Dermis microvascular lymphatic vessel endothelial cell (primary cell): ENCODE data around the gene TMC3. TPM values are rescaled to one million over a fixed set of nuclear protein-coding genes. Genes with fewer than 3 reads are reported as not detected.

Source experiments
- DNase-seq, 2 donors: peaks; one replicate each; pipeline versions ENCODE4 v3.0.0 to v3.0.0-alpha.2; 2010; ENCODE audit warnings: low read depth in 2 of 2
- total RNA-seq: library from RNA; depleted of rRNA; stranded (reverse); fragments of >200 nt; gene quantifications from 2 replicates; pipeline ENCODE4 v1.2.1, GENCODE V29; 2014

Gene TMC3
- total RNA-seq, 1 donor from 2014 or later: not detected

GRCh38 chr15:81323559-81323943 is 50.5 kb downstream of the TMC3 start:
- no peak for DNase-seq

GRCh38 chr15:81322676-81323253 is 51.2 kb downstream of the TMC3 start:
- DNase-seq: no peak

DNA sequence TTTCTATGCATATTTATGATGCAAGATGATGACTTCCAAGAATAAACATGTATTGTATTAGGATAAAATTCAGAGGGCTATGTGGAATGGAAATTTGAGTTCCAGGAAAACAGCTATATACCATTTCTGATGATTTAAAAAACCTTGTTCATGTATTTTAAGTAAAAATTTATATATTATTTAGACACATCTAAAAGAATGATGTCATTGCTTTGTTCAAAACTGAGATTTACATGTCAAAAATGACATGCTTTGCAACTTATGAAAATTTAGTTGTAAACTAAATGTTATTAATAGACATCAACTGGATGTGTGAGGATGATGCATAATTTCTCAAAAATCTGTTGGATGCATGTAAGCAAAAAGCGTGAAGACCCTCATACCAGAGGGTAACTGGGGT is 52.3 kb downstream of the TMC3 start:
- DNase-seq: no peak

DNA sequence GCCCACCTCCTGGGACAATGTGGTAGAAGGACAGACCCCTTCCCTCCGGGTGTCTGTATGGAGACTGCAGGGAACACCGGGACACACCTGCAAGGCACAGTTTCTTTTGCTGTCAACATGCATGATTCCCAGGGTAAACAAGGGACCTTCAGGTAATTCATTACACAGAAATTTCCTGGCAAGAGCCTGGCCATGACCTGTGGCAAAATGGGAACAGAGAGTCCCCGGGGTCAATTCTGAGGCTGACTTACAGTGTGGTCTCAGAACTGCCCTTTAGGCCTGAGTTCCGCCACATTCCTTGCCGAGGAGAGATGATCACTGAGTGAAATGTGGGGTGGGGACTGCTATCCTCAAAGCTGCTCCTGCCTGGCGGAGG is 56.4 kb downstream of the TMC3 start:
- no peak for DNase-seq

DNA sequence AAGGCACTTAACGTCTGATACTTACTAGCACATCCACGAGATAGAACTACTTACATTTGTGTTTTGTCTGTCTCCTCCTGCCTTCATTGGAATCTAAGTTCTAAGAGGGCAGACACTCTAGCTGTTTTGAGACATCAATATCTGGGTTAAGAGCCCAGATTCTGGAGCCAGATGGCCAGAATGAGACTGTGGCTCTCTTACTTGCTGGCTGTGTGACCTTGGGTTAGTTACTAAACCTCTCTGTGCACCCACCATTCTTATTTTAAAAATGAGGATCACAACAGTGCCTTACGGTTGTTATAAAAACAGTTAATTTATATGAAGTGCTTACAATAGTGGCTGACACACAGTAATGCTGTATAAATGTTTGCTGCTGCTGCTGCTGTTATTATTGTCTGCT is 57.7 kb downstream of the TMC3 start:
- no peak for DNase-seq

GRCh38 chr15:81315452-81316175 is 58.4 kb downstream of the TMC3 start:
- no peak for DNase-seq

DNA sequence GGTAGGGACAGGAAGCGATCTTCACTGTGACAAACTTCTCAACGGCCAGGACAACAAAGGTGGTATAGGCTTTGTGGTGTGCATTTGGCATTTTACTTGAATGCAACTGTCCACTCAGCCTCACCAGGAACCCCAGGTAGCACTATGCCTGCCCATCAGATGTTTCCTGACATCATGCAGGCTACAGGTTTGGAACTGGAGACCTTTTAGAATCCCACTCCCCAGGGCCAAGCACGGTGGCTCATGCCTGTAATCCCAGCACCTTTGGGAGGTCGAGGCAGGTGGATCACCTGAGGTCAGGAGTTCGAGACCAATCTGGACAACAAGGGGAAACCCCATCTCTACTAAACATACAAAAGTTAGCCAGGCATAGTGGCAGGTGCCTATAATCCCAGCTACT is 59.6 kb downstream of the TMC3 start:
- no peak for DNase-seq

DNA sequence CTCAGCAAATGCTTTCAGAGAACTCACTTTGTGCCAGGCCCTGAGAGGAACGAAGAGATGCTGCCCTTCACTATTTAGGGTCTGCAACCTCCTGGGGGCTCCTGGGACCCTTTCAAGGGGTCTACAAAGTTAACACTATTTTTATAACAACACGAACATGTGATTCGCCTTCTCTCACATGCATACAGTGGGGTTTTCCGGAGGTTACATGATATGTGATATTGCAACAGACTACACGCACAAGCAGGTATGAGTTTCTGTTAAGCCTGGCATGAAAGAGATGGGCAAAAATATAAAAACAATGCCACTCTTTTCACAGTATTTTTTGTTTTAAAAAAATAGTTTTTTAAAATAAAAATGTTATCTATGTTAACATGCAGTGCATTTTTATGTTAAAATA is 60.3 kb downstream of the TMC3 start:
- no peak for DNase-seq

DNA sequence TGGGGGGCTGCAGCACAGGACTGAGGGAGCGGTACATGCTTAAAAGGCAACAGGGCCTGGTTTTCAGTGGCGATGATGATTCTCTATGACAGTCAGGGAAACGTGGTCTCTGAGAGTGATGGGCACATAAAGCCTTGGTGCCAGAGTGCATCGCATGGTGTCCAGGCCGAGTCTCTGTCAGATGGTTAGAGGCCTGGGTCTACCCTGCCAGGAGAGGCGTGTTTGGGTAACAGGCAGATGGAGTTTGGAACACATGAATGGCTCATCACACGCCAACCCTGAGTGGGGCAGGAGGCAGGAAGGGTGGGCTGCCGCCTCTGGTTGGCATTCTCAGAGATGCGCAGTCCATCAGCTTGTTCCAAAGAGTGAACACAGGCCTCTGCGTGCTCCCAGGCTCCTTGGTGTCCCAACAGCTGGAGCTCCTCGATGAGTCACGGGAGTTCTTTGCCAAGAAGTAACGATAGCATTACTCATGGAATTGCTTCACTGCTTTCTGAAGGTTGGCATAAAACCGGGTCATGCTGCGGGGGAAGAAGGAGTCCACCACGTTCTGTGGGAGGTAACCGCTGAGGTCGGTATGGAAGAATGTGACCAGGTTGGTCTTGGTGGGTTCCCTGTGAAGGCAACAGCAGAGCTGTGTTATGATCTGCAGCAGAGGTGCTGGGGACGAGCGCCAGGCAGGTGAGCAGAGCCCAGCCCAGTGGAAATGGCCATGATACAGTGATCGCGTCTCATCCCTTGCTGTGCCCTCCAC is 61.0 kb downstream of the TMC3 start:
- DNase-seq: peak in 1 of 2 donors; percentile 59

- no peak for DNase-seq
Measured at GRCh38 chr15:81311752-81312464, 62.1 kb downstream of the TMC3 start.

DNA sequence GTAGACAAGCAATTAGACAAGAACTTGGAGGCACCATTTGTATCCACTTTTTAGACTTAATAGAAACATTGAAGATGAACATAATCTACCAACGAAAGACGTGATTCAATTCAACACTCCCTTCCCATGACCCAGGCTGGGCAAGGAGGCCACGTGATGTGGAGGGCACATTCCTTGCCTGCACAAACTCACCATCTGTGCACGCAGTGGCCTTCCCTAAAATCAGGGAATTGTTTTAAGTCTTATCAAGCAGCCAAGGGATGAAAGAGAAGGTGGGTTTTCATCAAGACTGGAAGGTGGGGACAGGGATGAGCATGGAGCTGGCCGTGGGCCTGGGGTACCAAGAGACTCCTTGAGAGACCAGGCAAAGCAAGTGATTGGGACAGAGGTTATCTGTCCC is 63.5 kb downstream of the TMC3 start:
- DNase-seq: no peak

DNA sequence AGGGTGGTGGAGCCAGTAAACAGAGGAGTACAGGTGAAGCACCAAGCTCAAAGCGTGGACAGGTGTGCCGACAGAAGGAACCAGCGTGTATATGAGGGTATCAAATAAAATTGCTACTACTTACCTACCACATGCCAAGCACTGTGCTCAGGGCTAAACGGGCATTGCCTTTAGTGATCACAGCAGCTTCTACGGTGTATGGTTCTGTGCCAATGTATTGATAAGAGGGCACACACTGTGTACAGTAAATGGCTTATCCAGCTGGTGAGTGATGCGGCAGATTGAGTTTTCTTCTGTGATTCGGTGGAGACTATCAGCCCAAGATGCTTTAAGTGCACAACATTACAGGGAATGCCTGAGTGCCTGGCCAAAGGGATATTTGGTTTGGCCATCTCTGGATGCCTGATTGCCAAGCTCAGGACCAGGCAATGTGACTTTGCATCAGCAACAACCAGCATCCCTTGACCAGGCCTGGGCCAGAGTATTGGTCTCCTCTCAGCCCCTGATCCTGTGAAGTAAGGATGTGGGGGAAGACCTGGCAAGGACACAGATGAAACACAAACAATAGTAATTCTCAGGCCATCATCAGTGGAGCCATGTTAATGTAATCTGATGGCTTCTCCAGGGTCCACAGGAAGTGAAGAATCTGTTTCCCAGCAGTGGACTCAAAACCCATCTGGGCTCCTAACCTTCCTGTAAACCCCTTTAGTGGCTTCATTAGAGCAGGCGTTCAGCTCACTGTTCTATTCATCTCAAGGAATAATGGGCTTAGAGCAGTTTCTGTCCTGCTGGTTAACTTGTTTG is 64.2 kb downstream of the TMC3 start:
- no peak for DNase-seq

- no peak for DNase-seq
Measured at GRCh38 chr15:81308260-81308659, 65.8 kb downstream of the TMC3 start.

DNA sequence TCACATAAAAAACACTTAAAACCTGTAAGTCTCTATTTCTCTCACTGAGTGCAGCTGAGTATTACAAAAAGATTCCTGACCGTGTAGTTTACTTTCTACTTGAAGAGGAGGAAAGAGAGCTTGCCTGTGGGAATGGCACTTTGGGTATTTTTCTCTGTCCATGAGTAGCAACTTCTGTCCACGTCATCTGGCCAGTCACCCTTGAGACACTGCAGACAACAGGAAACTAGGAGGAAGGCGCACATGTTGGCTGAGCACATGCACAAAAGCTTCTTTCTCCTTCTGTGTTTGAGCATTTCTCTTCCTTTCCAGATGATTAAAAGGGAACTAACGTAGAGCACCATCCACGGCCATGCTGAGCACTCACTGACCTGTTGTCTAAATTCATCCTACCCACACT is 69.8 kb downstream of the TMC3 start:
- DNase-seq: peak in 1 of 2 donors; percentile 23

DNA sequence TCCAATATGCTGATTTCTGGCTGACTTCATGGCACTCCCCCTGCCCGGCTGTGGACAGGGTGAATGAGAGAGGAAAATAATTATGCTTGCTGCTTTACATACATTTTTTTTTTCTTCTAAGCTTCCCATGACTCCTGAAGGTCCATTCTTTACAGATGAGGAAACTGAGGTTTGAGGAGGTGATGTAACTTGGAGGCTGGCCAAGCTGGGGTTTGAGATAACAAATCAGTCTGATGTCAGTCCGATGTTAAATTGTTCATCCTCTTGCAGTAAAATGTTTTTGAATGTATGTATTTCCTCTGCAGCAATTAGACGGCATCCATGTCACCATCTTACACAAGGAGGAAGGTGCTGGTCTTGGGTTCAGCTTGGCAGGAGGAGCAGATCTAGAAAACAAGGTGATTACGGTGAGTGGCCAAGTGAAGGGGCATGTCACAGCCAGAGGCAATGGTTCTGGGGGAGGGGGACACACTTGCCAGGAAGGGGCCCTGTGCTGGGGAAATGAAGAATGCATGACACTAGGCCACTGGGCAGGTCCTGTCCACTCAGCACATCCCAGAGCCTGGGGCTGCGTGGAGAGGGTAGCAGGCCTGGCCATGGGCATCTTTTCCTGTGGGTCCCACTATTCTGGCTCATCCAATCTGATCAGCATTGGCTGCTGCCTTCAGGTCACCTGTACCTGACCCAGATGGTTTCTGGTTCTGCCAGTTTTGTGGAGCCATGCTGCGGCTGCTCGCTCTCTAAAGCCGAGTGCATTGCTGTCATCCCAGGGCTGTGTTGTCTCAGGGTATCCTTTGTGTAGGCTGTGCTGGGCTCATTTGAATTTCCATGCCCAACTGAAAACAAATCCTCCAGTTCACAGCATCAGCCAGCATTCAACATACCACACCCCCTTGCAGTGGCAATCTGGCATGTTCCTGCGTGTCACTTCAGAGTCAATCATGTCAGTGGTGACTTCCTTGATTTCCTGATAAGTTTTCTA is 70.5 kb downstream of the TMC3 start:
- DNase-seq: no peak

- no peak for DNase-seq
Measured at GRCh38 chr15:81302701-81303109, 71.3 kb downstream of the TMC3 start.

DNA sequence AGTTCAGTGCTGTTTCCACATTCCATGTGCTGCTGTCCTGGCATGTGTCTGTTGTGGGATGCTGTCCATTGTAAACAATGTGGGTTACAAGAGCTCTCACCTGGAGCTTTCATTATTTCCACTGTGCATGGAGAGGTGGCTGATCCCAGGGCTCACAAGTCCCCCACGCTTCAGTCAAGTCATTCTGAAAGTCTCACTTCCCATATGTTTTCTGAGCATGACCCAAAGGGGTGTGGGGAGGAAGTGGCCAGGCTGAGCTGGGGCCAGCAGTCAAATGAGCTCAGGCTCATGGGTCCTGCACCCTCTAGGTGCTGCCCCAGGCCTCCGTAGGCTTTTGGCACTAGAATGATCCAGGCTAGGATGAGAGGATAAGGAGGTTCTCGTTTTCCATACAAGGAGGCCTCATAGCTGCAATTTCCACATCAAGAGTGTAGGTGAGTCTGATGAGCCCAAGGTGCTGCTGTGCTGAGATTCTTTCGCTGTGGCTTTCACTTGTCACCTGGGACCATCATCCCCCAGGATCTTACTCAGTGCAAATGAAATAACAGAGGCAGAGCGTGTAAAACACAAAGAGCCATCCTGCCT is 72.1 kb downstream of the TMC3 start:
- DNase-seq: no peak

- DNase-seq: no peak
Measured at GRCh38 chr15:81301385-81301784, 72.6 kb downstream of the TMC3 start.

DNA sequence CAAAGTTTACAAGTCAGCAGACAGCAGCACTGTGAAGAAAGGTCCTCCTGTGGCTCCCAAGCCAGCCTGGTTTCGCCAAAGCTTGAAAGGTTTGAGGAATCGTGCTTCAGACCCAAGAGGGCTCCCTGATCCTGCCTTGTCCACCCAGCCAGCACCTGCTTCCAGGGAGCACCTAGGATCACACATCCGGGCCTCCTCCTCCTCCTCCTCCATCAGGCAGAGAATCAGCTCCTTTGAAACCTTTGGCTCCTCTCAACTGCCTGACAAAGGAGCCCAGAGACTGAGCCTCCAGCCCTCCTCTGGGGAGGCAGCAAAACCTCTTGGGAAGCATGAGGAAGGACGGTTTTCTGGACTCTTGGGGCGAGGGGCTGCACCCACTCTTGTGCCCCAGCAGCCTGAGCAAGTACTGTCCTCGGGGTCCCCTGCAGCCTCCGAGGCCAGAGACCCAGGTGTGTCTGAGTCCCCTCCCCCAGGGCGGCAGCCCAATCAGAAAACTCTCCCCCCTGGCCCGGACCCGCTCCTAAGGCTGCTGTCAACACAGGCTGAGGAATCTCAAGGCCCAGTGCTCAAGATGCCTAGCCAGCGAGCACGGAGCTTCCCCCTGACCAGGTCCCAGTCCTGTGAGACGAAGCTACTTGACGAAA is 74.3 kb downstream of the TMC3 start:
- DNase-seq: no peak
